Measurements from ENCODE around the gene NLGN1. TPM values are rescaled to one million over a fixed set of nuclear protein-coding genes. Genes with fewer than 3 reads are reported as not detected.

Gene NLGN1
- total RNA-seq, 2 donors from 2014 or later: 1.3 to 2.4 TPM

GRCh38 chr3:173921732-173922131, 524.2 kb downstream of the NLGN1 start:
- no peak for DNase-seq (ENCODE audit: low spot score)
- no peak for TF ChIP-seq CTCF (IDR thresholded peaks at IDR 0.05)
- no peaks in the 10 kb centered on the region for H3K4me1 ChIP-seq
- no peak overlapping the region for H3K4me3 ChIP-seq
- no peak overlapping the region for H3K27ac ChIP-seq
- no peaks in the 10 kb centered on the region for H3K9me3 ChIP-seq
- no peaks in the 10 kb centered on the region for H3K36me3 ChIP-seq
- no peaks in the 10 kb centered on the region for H3K27me3 ChIP-seq

GRCh38 chr3:173923204-173923603, 525.7 kb downstream of the NLGN1 start:
- H3K9me3 ChIP-seq: no peaks in the 10 kb centered on the region
- DNase-seq (ENCODE audit: low spot score): no peak

GRCh38 chr3:173930251-173930650, 532.7 kb downstream of the NLGN1 start:
- TF ChIP-seq CTCF (IDR thresholded peaks at IDR 0.05): no peak
- Histone ChIP-seq H3K36me3 (no peaks in the 10 kb centered on the region), H3K4me3 (no peak overlapping the region), H3K27ac (no peak overlapping the region), H3K27me3 (no peaks in the 10 kb centered on the region), H3K4me1 (no peaks in the 10 kb centered on the region), H3K9me3 (no peaks in the 10 kb centered on the region)
- DNase-seq (ENCODE audit: low spot score): no peak

More at GRCh38 chr3:173923204-173923603, 525.7 kb downstream of the NLGN1 start:
- H3K27ac ChIP-seq: no peak overlapping the region
- no peak overlapping the region for H3K4me3 ChIP-seq
- H3K4me1 ChIP-seq: no peaks in the 10 kb centered on the region
- no peaks in the 10 kb centered on the region for H3K36me3 ChIP-seq
- H3K27me3 ChIP-seq: no peaks in the 10 kb centered on the region
- TF ChIP-seq CTCF (IDR thresholded peaks at IDR 0.05): no peak

GRCh38 chr3:173932624-173933023, 535.1 kb downstream of the NLGN1 start:
- no peak for TF ChIP-seq CTCF (IDR thresholded peaks at IDR 0.05)
- Histone ChIP-seq H3K4me3 (no peak overlapping the region), H3K36me3 (no peaks in the 10 kb centered on the region), H3K27me3 (no peaks in the 10 kb centered on the region), H3K4me1 (no peaks in the 10 kb centered on the region), H3K27ac (no peak overlapping the region), H3K9me3 (no peaks in the 10 kb centered on the region)
- DNase-seq (ENCODE audit: low spot score): no peak

- H3K4me1 ChIP-seq: no peaks in the 10 kb centered on the region
- no peaks in the 10 kb centered on the region for H3K36me3 ChIP-seq
- no peak overlapping the region for H3K27ac ChIP-seq
- no peaks in the 10 kb centered on the region for H3K9me3 ChIP-seq
- no peaks in the 10 kb centered on the region for H3K27me3 ChIP-seq
- DNase-seq (ENCODE audit: low spot score): no peak
- no peak overlapping the region for H3K4me3 ChIP-seq
- no peak for TF ChIP-seq CTCF (IDR thresholded peaks at IDR 0.05)
Measured at GRCh38 chr3:173933113-173933512, 535.6 kb downstream of the NLGN1 start.

GRCh38 chr3:173936316-173936715, 538.8 kb downstream of the NLGN1 start:
- H3K27me3 ChIP-seq: no peaks in the 10 kb centered on the region
- TF ChIP-seq CTCF (IDR thresholded peaks at IDR 0.05): no peak
- no peaks in the 10 kb centered on the region for H3K36me3 ChIP-seq
- H3K4me3 ChIP-seq: no peak overlapping the region
- H3K27ac ChIP-seq: no peak overlapping the region
- DNase-seq (ENCODE audit: low spot score): no peak
- H3K9me3 ChIP-seq: no peaks in the 10 kb centered on the region
- H3K4me1 ChIP-seq: no peaks in the 10 kb centered on the region
